Measurements from ENCODE around the gene ALS2CL. TPM values are rescaled to one million over a fixed set of nuclear protein-coding genes. Genes with fewer than 3 reads are reported as not detected.

Gene ALS2CL
- total RNA-seq, 1 experiment from 2014 or later: 4.9 TPM

DNA sequence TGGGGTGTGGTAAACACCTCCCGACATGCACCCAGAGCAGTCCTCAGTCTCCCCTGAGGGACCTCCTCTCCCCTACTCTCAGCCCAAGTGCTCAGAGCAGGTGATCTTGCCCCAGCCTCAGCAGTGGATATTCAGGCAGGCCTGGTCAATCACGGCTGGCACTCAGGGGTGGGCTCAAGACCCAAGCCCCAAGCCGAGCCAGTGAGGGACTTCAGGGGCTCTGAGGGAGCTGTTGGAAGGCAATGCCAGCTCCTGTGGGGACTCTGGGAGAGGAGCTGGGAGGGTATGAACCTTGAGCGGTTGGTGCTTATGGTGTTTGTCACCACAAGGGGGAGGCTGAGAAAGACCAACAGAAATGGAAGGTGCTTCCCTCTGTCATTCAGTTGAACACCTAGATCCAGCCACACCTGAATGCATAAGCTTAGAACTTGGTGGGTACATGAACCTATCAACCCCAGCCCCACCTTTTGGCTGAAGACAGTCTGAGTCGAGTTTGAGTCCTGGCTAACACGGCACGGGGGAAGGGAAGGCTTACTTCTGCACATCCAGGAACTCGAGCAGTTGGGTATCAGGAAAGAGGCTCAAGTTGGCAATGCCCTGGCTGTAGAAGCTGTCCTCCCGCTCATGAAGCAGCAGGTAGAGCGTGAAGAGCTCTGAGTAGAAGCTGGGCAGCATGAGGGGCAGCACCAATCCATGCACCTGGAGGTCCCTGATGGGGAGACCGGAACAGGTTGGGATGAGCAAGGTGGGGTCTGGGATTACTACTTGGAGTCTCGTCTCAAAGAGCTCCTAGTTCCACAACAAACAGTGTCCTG is 19.2 kb downstream of the ALS2CL start:
- H2AFZ ChIP-seq (ENCODE audit: low read length): no peak overlapping the region
- Mint-ChIP-seq H3K36me3 (ENCODE audit: insufficient read depth in 1 of 3, low read depth in 3 of 3) (peaks cover 0 to 8% (median 0%) of the 10 kb centered on the region in 3 experiments; a peak in 2 of 7 replicates), H3K27me3 (ENCODE audit: low read depth) (no peaks in the 10 kb centered on the region; the same call in none of the 2 replicates), H3K27ac (no peak overlapping the region), H3K4me1 (peaks cover 3 to 16% of the 10 kb centered on the region in 2 experiments), H3K4me3 (no peak overlapping the region), H3K9me3 (no peaks in the 10 kb centered on the region)
- no peak overlapping the region for H3K23ac ChIP-seq (ENCODE audit: insufficient read length, low read depth, low read length)
- H2BK20ac ChIP-seq (ENCODE audit: low read depth, low read length, poor library complexity, severe bottlenecking): no peak overlapping the region
- H3K4me2 ChIP-seq (ENCODE audit: insufficient read depth, insufficient read length, low read length): no peak overlapping the region
- no peak overlapping the region for H2BK5ac ChIP-seq (ENCODE audit: insufficient read length, low read length)
- H3K18ac ChIP-seq (ENCODE audit: insufficient read length, low read depth, low read length): no peak overlapping the region
- H3K4ac ChIP-seq (ENCODE audit: low read depth, low read length): no peak overlapping the region
- no peak overlapping the region for H3K56ac ChIP-seq (ENCODE audit: insufficient read length, low read depth, low read length)
- H2AK5ac ChIP-seq (ENCODE audit: insufficient read length, low read length): no peak overlapping the region
- no CpG with 5 or more reads among the region's 12 CpGs for WGBS (ENCODE audit: extremely low coverage, insufficient read length, low lambda C conversion rate)
- H3K9ac ChIP-seq (ENCODE audit: extremely low read depth, insufficient read length, low read length): no peak overlapping the region
- H3K9me3 ChIP-seq (ENCODE audit: control insufficient read depth, low read depth, low read length): no peaks in the 10 kb centered on the region
- no peak overlapping the region for H2BK15ac ChIP-seq (ENCODE audit: low read depth, low read length)
- no peaks in the 10 kb centered on the region for H3K27me3 ChIP-seq (ENCODE audit: insufficient read depth, low read length)
- DNase-seq: no peak
- no peaks in the 10 kb centered on the region for H3K79me1 ChIP-seq (ENCODE audit: insufficient read depth, low read depth, low read length, poor library complexity, severe bottlenecking)
- no peak overlapping the region for H4K5ac ChIP-seq (ENCODE audit: insufficient read length, low read depth, low read length)
- no peak overlapping the region for H4K8ac ChIP-seq (replicated peaks; ENCODE audit: insufficient read length, low read depth, low read length)
- no peak overlapping the region for H3K27ac ChIP-seq (ENCODE audit: insufficient read length, low read depth, low read length)
- H3K4me1 ChIP-seq (ENCODE audit: insufficient read depth, low read length): no peaks in the 10 kb centered on the region
- H3K23me2 ChIP-seq (ENCODE audit: insufficient read length, low read depth, low read length, poor library complexity, severe bottlenecking): no peaks in the 10 kb centered on the region
- H3K79me2 ChIP-seq (ENCODE audit: insufficient read depth, low read length): no peaks in the 10 kb centered on the region
- H2BK12ac ChIP-seq (ENCODE audit: insufficient read length, low read depth, low read length): no peak overlapping the region
- H4K20me1 ChIP-seq (ENCODE audit: control insufficient read depth, insufficient read depth, insufficient read length): no peaks in the 10 kb centered on the region
- no peak overlapping the region for H3T11ph ChIP-seq (ENCODE audit: low read length)
- TF ChIP-seq, protein P1, sequence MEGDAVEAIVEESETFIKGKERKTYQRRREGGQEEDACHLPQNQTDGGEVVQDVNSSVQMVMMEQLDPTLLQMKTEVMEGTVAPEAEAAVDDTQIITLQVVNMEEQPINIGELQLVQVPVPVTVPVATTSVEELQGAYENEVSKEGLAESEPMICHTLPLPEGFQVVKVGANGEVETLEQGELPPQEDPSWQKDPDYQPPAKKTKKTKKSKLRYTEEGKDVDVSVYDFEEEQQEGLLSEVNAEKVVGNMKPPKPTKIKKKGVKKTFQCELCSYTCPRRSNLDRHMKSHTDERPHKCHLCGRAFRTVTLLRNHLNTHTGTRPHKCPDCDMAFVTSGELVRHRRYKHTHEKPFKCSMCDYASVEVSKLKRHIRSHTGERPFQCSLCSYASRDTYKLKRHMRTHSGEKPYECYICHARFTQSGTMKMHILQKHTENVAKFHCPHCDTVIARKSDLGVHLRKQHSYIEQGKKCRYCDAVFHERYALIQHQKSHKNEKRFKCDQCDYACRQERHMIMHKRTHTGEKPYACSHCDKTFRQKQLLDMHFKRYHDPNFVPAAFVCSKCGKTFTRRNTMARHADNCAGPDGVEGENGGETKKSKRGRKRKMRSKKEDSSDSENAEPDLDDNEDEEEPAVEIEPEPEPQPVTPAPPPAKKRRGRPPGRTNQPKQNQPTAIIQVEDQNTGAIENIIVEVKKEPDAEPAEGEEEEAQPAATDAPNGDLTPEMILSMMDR (conservative IDR thresholded peaks at IDR 0.05): peak; percentile 50
- no peak overlapping the region for H2BK120ac ChIP-seq (ENCODE audit: low read depth, low read length, poor library complexity, severe bottlenecking)
- no peak overlapping the region for H3K14ac ChIP-seq (ENCODE audit: insufficient read depth, low read length)
- no peak overlapping the region for H4K91ac ChIP-seq (ENCODE audit: insufficient read length, low read depth, low read length)
